GM12892 (cell line): ENCODE results near the gene POLD3.

ENCODE experiments used
- POLR2A ChIP-seq: IDR thresholded peaks from 2 replicates; pipeline ENCODE4 v1.6.1; 2011; ENCODE audit warnings: low read depth, low read length, control low read depth
- POLR2AphosphoS5 ChIP-seq: IDR thresholded peaks from 2 replicates; pipeline ENCODE4 v1.6.1; 2011; ENCODE audit warnings: low read depth, low read length, control low read depth
- TAF1 ChIP-seq: IDR thresholded peaks from 2 replicates; pipeline ENCODE4 v1.6.1; 2011; ENCODE audit warnings: low read depth, mild to moderate bottlenecking, control low read depth, low read length, borderline replicate concordance

- no peak for TF ChIP-seq POLR2A
- no peak for TF ChIP-seq POLR2AphosphoS5
- TF ChIP-seq TAF1: no peak
These were observed 1.1 kb downstream of the POLD3 start for GRCh38 chr11:74593463-74593862.
